Measurements from ENCODE around the gene VSTM1.

VSTM1 gene

DNA sequence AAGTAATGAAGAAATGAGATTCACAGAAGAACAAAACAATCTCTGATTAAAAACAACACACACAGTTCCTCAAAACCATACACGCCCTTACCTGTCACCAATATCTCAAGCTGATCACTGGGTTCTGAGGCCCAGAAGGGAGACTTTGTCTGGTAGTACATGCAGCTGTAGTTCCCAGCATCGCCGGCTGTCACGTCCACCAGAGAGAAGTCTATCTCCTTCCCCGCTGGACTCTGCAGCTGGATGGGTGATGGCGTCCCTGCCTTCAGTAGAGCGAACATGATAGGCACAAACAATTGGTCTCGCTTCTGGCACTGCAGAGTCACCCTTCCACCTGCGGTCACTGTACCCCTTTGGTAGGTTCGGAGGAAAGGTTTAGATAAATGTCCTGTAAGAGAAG is 10.1 kb upstream of the VSTM1 start:
- no peak for DNase-seq (ENCODE audit: low read depth)
- no peak overlapping the region for H3K4me3 ChIP-seq (ENCODE audit: low read depth, low read length)
- TF ChIP-seq, protein P1, sequence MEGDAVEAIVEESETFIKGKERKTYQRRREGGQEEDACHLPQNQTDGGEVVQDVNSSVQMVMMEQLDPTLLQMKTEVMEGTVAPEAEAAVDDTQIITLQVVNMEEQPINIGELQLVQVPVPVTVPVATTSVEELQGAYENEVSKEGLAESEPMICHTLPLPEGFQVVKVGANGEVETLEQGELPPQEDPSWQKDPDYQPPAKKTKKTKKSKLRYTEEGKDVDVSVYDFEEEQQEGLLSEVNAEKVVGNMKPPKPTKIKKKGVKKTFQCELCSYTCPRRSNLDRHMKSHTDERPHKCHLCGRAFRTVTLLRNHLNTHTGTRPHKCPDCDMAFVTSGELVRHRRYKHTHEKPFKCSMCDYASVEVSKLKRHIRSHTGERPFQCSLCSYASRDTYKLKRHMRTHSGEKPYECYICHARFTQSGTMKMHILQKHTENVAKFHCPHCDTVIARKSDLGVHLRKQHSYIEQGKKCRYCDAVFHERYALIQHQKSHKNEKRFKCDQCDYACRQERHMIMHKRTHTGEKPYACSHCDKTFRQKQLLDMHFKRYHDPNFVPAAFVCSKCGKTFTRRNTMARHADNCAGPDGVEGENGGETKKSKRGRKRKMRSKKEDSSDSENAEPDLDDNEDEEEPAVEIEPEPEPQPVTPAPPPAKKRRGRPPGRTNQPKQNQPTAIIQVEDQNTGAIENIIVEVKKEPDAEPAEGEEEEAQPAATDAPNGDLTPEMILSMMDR (IDR thresholded peaks at IDR 0.05; ENCODE audit: control insufficient read depth, extremely low read depth, insufficient read depth): no peak

DNA sequence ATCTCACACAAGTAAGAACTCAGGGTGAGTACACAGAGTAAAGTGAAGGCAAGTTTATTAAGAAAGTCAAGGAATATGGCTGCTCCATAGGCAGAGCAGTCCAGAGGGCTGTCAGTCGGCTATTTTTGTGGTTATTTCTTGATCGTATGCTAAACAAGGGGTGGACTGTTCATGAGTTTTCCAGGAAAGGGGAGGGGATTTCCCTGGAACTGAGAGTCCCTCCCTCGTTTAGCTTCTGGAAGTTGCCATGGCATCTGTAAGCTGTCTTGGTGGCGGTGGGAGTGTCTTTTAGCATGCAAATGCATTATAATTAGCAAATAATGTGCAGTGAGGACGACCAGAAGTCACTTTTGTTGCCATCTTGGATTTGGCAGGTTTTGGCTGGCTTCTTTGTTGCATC is 5.8 kb upstream of the VSTM1 start:
- TF ChIP-seq, protein P1 (IDR thresholded peaks at IDR 0.05; ENCODE audit: control insufficient read depth, extremely low read depth, insufficient read depth): no peak
- no peak overlapping the region for H3K4me3 ChIP-seq (ENCODE audit: low read depth, low read length)
- no peak for DNase-seq (ENCODE audit: low read depth)

DNA sequence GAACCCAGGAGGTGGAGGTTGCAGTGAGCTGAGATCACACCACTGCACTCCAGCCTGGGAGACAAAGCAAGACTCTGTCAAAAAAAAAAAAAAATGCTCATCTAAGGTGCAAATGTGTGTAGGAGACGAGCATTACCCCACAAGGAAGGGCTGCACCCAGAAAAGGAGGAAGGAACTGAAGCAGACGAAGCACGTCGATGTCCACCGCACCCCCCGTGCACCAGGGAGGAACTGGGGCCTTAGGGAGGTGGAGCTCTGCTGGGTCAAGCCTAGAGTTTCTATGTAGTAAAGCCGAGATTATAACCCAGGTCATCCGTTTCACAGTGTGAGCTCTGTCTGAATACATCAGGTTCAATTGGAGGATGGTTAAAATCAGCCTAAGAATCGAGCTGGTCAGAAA is 1.1 kb downstream of the VSTM1 start:
- TF ChIP-seq, protein P1 (IDR thresholded peaks at IDR 0.05; ENCODE audit: control insufficient read depth, extremely low read depth, insufficient read depth): no peak
- no peak for DNase-seq (ENCODE audit: low read depth)
- no peak overlapping the region for H3K4me3 ChIP-seq (ENCODE audit: low read depth, low read length)

DNA sequence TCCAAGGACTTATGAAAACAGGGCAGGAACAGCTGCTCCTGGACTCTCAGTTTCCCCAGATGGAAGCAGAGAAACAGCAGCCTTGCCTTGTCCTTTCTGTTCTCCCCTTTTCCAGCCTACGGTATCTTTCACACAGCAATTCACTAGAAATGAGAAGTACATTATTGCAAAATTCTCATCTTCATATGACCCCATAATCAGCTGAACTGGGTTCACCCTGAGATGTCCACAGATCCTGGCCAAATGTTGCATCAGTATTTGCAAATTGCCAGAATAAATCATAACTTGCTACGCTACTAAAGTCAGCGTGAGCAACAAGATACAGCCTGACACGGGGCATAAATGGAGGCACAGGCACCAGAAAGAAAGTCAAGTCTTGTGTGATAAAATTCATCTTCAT is 16.1 kb downstream of the VSTM1 start:
- TF ChIP-seq, protein P1 (IDR thresholded peaks at IDR 0.05; ENCODE audit: control insufficient read depth, extremely low read depth, insufficient read depth): no peak
- H3K4me3 ChIP-seq (ENCODE audit: low read depth, low read length): no peak overlapping the region
- no peak for DNase-seq (ENCODE audit: low read depth)

DNA sequence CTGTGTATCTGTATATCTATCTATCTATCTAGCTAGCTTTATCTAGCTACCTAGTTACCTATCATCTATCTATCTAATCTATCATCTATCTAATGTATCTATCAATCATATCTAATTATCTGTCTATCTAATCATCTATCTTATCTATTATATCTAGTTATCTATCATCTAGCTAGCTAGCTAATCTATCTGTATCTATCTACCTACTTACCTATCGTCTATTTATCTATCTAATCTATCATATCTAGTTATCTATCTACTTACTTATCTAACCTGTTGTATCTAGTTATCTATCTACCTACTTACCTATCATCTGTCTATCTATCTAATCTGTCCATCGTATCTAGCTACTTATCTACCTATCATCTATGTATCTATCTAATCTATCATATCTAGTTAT is 17.9 kb downstream of the VSTM1 start:
- TF ChIP-seq, protein P1 (IDR thresholded peaks at IDR 0.05; ENCODE audit: control insufficient read depth, extremely low read depth, insufficient read depth): no peak
- H3K4me3 ChIP-seq (ENCODE audit: low read depth, low read length): no peak overlapping the region
- DNase-seq (ENCODE audit: low read depth): no peak

DNA sequence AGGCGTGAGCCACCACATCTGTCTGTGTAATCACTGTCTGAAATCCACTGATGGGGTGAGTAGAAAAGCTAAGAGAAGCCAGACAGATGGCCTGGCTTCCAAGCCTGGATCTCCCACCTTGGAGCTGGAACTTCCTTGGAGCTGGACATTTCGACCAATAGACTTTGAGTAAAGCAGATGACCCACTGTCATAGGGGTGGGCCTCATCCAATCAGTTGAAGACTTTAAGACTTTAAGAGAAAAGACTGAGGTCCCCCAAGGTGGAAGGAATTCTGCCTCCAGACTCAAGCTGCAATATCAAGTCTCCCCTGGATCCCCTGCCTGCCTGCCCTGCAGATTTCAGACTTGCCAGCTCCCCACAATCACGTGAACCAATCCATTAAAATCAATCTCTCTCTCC is 20.7 kb downstream of the VSTM1 start:
- DNase-seq (ENCODE audit: low read depth): no peak
- no peak overlapping the region for H3K4me3 ChIP-seq (ENCODE audit: low read depth, low read length)
- TF ChIP-seq, protein P1 (IDR thresholded peaks at IDR 0.05; ENCODE audit: control insufficient read depth, extremely low read depth, insufficient read depth): no peak

DNA sequence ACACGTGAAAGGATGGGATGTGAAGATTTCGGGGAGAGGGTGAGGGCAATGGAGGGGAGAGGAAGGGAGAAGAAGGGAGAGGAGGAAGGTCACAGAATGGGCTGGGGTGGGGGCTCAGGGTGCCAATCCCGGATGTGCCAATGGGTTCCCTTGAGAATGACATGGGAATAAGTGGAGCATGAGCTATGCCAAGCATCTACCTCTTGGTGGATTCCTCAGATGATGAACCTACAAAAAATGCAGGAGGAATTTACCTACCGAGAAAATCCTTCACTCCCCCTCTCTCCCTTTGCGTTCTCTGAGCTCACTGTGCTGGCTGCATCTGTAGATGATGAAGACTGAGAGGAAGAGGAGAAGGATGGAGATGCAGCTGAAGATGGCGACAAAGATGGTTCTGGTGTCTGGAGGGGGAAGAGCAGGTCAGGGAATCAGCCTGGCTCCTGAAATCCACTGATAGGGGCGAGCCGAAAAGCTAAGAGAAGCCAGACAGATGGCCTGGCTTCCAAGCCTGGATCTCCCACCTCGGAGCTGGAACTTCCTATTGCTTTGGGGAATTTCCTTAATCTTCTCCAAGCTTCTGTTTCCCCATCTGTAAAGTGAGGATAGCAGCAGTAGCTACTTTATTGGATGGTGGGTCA is 21.6 kb downstream of the VSTM1 start:
- TF ChIP-seq, protein P1 (IDR thresholded peaks at IDR 0.05; ENCODE audit: control insufficient read depth, extremely low read depth, insufficient read depth): no peak
- no peak for DNase-seq (ENCODE audit: low read depth)

More for the DNA sequence above, 21.6 kb downstream of the VSTM1 start:
- no peak overlapping the region for H3K4me3 ChIP-seq (ENCODE audit: low read depth, low read length)
